Measurements from ENCODE around the gene SULT1C2.

DNA sequence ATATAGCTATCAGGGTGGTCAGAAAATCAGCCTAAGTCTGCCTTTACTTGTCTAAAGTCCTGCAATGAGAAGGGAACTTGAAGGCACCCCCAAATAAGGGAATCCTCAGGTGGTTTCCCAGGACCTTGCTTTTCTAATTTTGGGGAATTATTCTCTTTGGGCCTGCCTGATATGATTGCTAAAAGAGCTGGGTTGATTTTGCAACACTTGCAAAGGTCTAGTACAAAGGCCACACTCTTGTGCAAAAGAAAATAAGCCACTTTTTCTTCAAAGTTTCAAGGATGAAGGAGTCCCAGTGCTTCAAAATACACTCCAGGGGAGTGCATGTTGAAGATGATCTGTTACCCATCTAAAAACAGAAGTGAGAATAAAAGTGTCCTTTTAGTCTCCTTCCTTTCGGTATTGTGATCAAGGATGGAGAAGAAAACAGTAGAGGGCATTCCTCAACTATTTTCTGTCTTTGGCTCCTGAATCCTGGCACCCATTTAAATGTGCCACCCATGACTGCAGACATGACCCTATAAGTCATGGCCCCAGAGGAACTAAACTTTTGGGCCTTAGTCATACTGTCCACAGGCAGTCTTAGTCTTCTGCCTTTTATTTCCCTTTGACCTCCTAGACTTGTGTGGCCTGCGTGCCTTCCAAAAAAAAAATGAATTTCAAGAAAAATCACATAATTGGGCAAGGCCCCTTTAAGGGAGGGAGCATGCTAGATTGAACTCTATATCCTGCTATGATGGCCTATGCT is 43.9 kb upstream of the SULT1C2 start:
- TF ChIP-seq, protein P1, sequence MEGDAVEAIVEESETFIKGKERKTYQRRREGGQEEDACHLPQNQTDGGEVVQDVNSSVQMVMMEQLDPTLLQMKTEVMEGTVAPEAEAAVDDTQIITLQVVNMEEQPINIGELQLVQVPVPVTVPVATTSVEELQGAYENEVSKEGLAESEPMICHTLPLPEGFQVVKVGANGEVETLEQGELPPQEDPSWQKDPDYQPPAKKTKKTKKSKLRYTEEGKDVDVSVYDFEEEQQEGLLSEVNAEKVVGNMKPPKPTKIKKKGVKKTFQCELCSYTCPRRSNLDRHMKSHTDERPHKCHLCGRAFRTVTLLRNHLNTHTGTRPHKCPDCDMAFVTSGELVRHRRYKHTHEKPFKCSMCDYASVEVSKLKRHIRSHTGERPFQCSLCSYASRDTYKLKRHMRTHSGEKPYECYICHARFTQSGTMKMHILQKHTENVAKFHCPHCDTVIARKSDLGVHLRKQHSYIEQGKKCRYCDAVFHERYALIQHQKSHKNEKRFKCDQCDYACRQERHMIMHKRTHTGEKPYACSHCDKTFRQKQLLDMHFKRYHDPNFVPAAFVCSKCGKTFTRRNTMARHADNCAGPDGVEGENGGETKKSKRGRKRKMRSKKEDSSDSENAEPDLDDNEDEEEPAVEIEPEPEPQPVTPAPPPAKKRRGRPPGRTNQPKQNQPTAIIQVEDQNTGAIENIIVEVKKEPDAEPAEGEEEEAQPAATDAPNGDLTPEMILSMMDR (IDR thresholded peaks at IDR 0.05): no peak
- TF ChIP-seq, protein P2, sequence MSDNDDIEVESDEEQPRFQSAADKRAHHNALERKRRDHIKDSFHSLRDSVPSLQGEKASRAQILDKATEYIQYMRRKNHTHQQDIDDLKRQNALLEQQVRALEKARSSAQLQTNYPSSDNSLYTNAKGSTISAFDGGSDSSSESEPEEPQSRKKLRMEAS (IDR thresholded peaks at IDR 0.05): no peak
- TF ChIP-seq POLR2AphosphoS2 (conservative IDR thresholded peaks at IDR 0.05; ENCODE audit: low read length) (no peak), KDM1A (IDR thresholded peaks at IDR 0.05; ENCODE audit: low read depth) (no peak)
